CD14-positive monocyte (primary cell): ENCODE results near the gene RHOA. TPM values are rescaled to one million over a fixed set of nuclear protein-coding genes. Genes with fewer than 3 reads are reported as not detected.
A peak's percentile ranks its signal among the peaks of the same experiment; 100 is the strongest.
"Not testable (repeated sequence)": the region's sequence is repeated elsewhere in the genome, so short reads cannot be mapped to it uniquely, and the experiment has no call there.

Experiments used
- DNase-seq, 3 donors: peaks; one replicate each; pipeline ENCODE4 v3.0.0-alpha.2; 2011 to 2022
- H2AFZ ChIP-seq: 2 replicates; pipeline ENCODE4 v1.6.0; 2012; ENCODE audit warnings: mild to moderate bottlenecking, low read depth, low read length, inconsistent platforms; ENCODE audit not compliant: insufficient read depth, poor library complexity, severe bottlenecking
- H3K27ac ChIP-seq, 2 donors: 1 replicate in 1 of 2; 2 replicates in 1 of 2; pipeline ENCODE4 v1.5.1; 2012 to 2013; ENCODE audit warnings: low read length in 2 of 2, control low read depth in 1 of 2, inconsistent platforms in 1 of 2, low read depth in 1 of 2, mild to moderate bottlenecking in 1 of 2
- H3K27me3 ChIP-seq, 2 donors: one replicate each; pipeline versions ENCODE4 v1.6.0 to v1.6.1; 2011 to 2013; ENCODE audit warnings: low read length in 2 of 2; ENCODE audit not compliant: control insufficient read depth in 2 of 2, insufficient read depth in 2 of 2
- H3K36me3 ChIP-seq, 2 donors: replicated peaks in 1 of 2; 1 replicate in 1 of 2; 2 replicates in 1 of 2; pipeline versions ENCODE4 v1.5.1 to v1.6.1; 2012 to 2013; ENCODE audit warnings: low read length in 2 of 2, control low read depth in 1 of 2, inconsistent platforms in 1 of 2, mild to moderate bottlenecking in 1 of 2; ENCODE audit not compliant: insufficient read depth in 2 of 2, control insufficient read depth in 1 of 2
- H3K4me1 ChIP-seq, 2 donors: 1 replicate in 1 of 2; 2 replicates in 1 of 2; pipeline versions ENCODE4 v1.5.1 to v1.6.1; 2012 to 2013; ENCODE audit warnings: low read length in 2 of 2, control low read depth in 1 of 2, inconsistent platforms in 1 of 2, mild to moderate bottlenecking in 1 of 2, moderate library complexity in 1 of 2; ENCODE audit not compliant: insufficient read depth in 2 of 2, control insufficient read depth in 1 of 2
- H3K4me2 ChIP-seq: replicated peaks from 2 replicates; pipeline ENCODE3; 2012; ENCODE audit warnings: low read length, moderate library complexity, mild to moderate bottlenecking; ENCODE audit not compliant: poor library complexity, severe bottlenecking; ENCODE audit errors: extremely low read depth
- H3K4me3 ChIP-seq, 3 experiments: fragments of 200-600 bp in 1 of 3; sonication (generic) in 1 of 3; replicated peaks in 1 of 3; 1 replicate in 2 of 3; 2 replicates in 1 of 3; pipeline ENCODE4 v1.5.1; 2011 to 2013; ENCODE audit warnings: low read length in 3 of 3, mild to moderate bottlenecking in 3 of 3, control low read depth in 2 of 3, low read depth in 2 of 3, inconsistent platforms in 1 of 3, moderate library complexity in 1 of 3
- H3K79me2 ChIP-seq: 2 replicates; pipeline ENCODE4 v1.6.0; 2012; ENCODE audit warnings: mild to moderate bottlenecking, control low read depth, inconsistent platforms, low read length, moderate library complexity; ENCODE audit not compliant: insufficient read depth
- H3K9ac ChIP-seq: 2 replicates; pipeline ENCODE4 v1.6.0; 2017; ENCODE audit warnings: low read length, mild to moderate bottlenecking; ENCODE audit not compliant: insufficient read depth, poor library complexity, severe bottlenecking
- H3K9me3 ChIP-seq, 2 donors: replicated peaks in 1 of 2; 1 replicate in 1 of 2; 2 replicates in 1 of 2; pipeline versions ENCODE4 v1.5.1 to v1.6.1; 2012 to 2013; ENCODE audit warnings: low read length in 2 of 2, control low read depth in 1 of 2; ENCODE audit not compliant: control insufficient read depth in 1 of 2, insufficient read depth in 1 of 2
- H4K20me1 ChIP-seq: 2 replicates; pipeline ENCODE4 v1.6.0; 2012; ENCODE audit warnings: mild to moderate bottlenecking, low read length, control low read depth, moderate library complexity; ENCODE audit not compliant: insufficient read depth
- H3K27ac Mint-ChIP-seq, 7 donors: one replicate each; pipeline ENCODE4 v1.8.0; 2020; ENCODE audit warnings: mild to moderate bottlenecking in 7 of 7, mixed read lengths in 7 of 7, moderate library complexity in 6 of 7, inconsistent platforms in 2 of 7
- H3K27me3 Mint-ChIP-seq, 3 donors: one replicate each; pipeline ENCODE4 v1.8.0; 2021 to 2022; ENCODE audit warnings: low read depth in 3 of 3, mild to moderate bottlenecking in 3 of 3, mixed read lengths in 3 of 3, moderate library complexity in 3 of 3, inconsistent platforms in 1 of 3
- H3K36me3 Mint-ChIP-seq, 2 donors: one replicate each; pipeline ENCODE4 v1.8.0; 2020; ENCODE audit warnings: mixed read lengths in 2 of 2, inconsistent platforms in 1 of 2, mild to moderate bottlenecking in 1 of 2
- H3K4me1 Mint-ChIP-seq: one replicate; pipeline ENCODE4 v1.8.0; 2020; ENCODE audit warnings: mild to moderate bottlenecking, mixed read lengths
- H3K4me3 Mint-ChIP-seq, 2 donors: one replicate each; pipeline ENCODE4 v1.8.0; 2020; ENCODE audit warnings: mild to moderate bottlenecking in 2 of 2, mixed read lengths in 2 of 2, moderate library complexity in 1 of 2
- H3K9me3 Mint-ChIP-seq, 7 donors: one replicate each; pipeline ENCODE4 v1.8.0; 2020 to 2022; ENCODE audit warnings: mixed read lengths in 7 of 7, mild to moderate bottlenecking in 6 of 7, moderate library complexity in 6 of 7, inconsistent platforms in 2 of 7
- CTCF ChIP-seq: fragments of 200-600 bp; IDR thresholded peaks from one replicate; pipeline ENCODE4 v1.8.0; 2022; ENCODE audit warnings: antibody characterized with exemption, mild to moderate bottlenecking
- WGBS: methylation state at CpG from one replicate; pipeline ENCODE4 v1.1.5; 2013; ENCODE audit warnings: missing lambda C conversion rate; ENCODE audit not compliant: insufficient coverage; 5-methylcytosine and 5-hydroxymethylcytosine counted together
- intact Hi-C, 2 donors: fragments of 100-400 bp; cut with micrococcal nuclease; formaldehyde crosslinking; loops; one replicate each; pipeline versions ENCODE4 v1.15.0 to v1.15.1; 2023
- polyA plus RNA-seq, 3 donors: library from polyadenylated mRNA; depleted of rRNA in 1 of 3; unstranded in 2 of 3; stranded (reverse) in 1 of 3; fragments of 300-500 nt in 2 of 3; fragments of >200 nt in 1 of 3; fragmentation: Illumina TruSeq in 2 of 3; gene quantifications; 1 replicate in 2 of 3; 2 replicates in 1 of 3; pipeline ENCODE4 v1.2.3, GENCODE V29; 2012 to 2021

Gene RHOA
- polyA plus RNA-seq, 3 donors: 624 to 1,306 (median 1,179) TPM

- peak overlapping the region; percentile 70 for H3K9ac ChIP-seq
- H4K20me1 ChIP-seq: peaks cover 12% of the 10 kb centered on the region
- Mint-ChIP-seq H3K9me3 (peaks cover 0 to 4% (median 0%) of the 10 kb centered on the region in 7 donors), H3K36me3 (peaks cover 17 to 19% of the 10 kb centered on the region in 2 donors), H3K4me3 (peak overlapping the region; percentile 73 to 85), H3K4me1 (peaks cover 86% of the 10 kb centered on the region), H3K27me3 (peaks cover 2 to 5% (median 2%) of the 10 kb centered on the region in 3 donors), H3K27ac (peak overlapping the region; percentile 99 to 100 (median 99))
- no peaks in the 10 kb centered on the region for H3K9me3 ChIP-seq
- intact Hi-C loops: no loop called here
- peak overlapping the region; percentile 94 to 97 for H3K27ac ChIP-seq
- DNase-seq: peak; percentile 78 to 92 (median 83)
- H3K4me1 ChIP-seq: peaks cover 95 to 99% of the 10 kb centered on the region in 2 donors
- no peak overlapping the region for H2AFZ ChIP-seq
- peaks cover 7 to 13% of the 10 kb centered on the region in 2 donors for H3K36me3 ChIP-seq
- TF ChIP-seq CTCF: no peak
- no CpG with 5 or more reads among the region's 1 CpG for WGBS
- H3K4me2 ChIP-seq: peak overlapping the region; percentile 62
- peak overlapping the region in 2 of 3 experiments; percentile 10 to 53 for H3K4me3 ChIP-seq
- H3K27me3 ChIP-seq: no peaks in the 10 kb centered on the region
- peaks cover 50% of the 10 kb centered on the region for H3K79me2 ChIP-seq
Measured at GRCh38 chr3:49351521-49352011, 60.2 kb downstream of the RHOA start.

- Mint-ChIP-seq H3K4me1 (peaks cover 86% of the 10 kb centered on the region), H3K27ac (peak overlapping the region; percentile 99 to 100 (median 99)), H3K36me3 (peaks cover 0 to 5% of the 10 kb centered on the region in 2 donors), H3K27me3 (peaks cover 2 to 6% (median 2%) of the 10 kb centered on the region in 3 donors), H3K4me3 (no peak overlapping the region), H3K9me3 (peaks cover 0 to 4% (median 0%) of the 10 kb centered on the region in 7 donors)
- Histone ChIP-seq H3K27me3 (no peaks in the 10 kb centered on the region), H3K4me2 (no peak overlapping the region), H3K4me1 (peaks cover 94 to 96% of the 10 kb centered on the region in 2 donors), H3K79me2 (peaks cover 30% of the 10 kb centered on the region), H3K9ac (no peak overlapping the region), H4K20me1 (peaks cover under 1% of the 10 kb centered on the region), H2AFZ (no peak overlapping the region), H3K36me3 (no peaks in the 10 kb centered on the region), H3K9me3 (no peaks in the 10 kb centered on the region), H3K4me3 (no peak overlapping the region), H3K27ac (peak overlapping the region in 1 of 2 donors; percentile 97)
- 100% methylated on average over 1 of the region's 3 CpGs for WGBS
- intact Hi-C loops: no loop called here
- DNase-seq: no peak
- no peak for TF ChIP-seq CTCF
Measured at GRCh38 chr3:49349348-49350114, 62.2 kb downstream of the RHOA start.

- H3K27me3 ChIP-seq, H3K36me3 Mint-ChIP-seq, H3K27me3 Mint-ChIP-seq, H3K9me3 ChIP-seq, H3K36me3 ChIP-seq, H3K4me3 Mint-ChIP-seq, H4K20me1 ChIP-seq, H3K4me2 ChIP-seq, DNase-seq, H3K9me3 Mint-ChIP-seq, H3K4me3 ChIP-seq, H3K9ac ChIP-seq, H2AFZ ChIP-seq, intact Hi-C loops: not testable (repeated sequence)
- Mint-ChIP-seq H3K4me1 (peaks cover 85% of the 10 kb centered on the region), H3K27ac (peak overlapping the region in 6 of 7 donors; percentile 99 to 100 (median 100))
- Histone ChIP-seq H3K79me2 (peaks cover 29% of the 10 kb centered on the region), H3K4me1 (peaks cover 96 to 97% of the 10 kb centered on the region in 2 donors), H3K27ac (peak overlapping the region; percentile 97 to 98)
- 100% methylated on average over 1 of the region's 12 CpGs for WGBS
Measured at GRCh38 chr3:49348361-49348760, 63.4 kb downstream of the RHOA start.
